Kidney epithelial cell (primary cell): ENCODE data around the gene RRP12. TPM values are rescaled to one million over a fixed set of nuclear protein-coding genes. Genes with fewer than 3 reads are reported as not detected.
"Not testable (repeated sequence)": the region's sequence is repeated elsewhere in the genome, so short reads cannot be mapped to it uniquely, and the experiment has no call there.

ENCODE experiments used
- DNase-seq: peaks from one replicate; pipeline ENCODE4 v3.0.0-alpha.2; 2010; ENCODE audit warnings: low read depth
- H3K27me3 ChIP-seq: 2 replicates; pipeline ENCODE4 v1.6.0; 2011; ENCODE audit warnings: low read length; ENCODE audit not compliant: control insufficient read depth, insufficient read depth
- H3K36me3 ChIP-seq: 2 replicates; pipeline ENCODE4 v1.5.1; 2011; ENCODE audit warnings: low read length; ENCODE audit not compliant: control insufficient read depth, insufficient read depth
- H3K4me3 ChIP-seq: 2 replicates; pipeline ENCODE4 v1.5.1; 2011; ENCODE audit warnings: low read depth, mild to moderate bottlenecking, control low read depth, low read length
- CTCF ChIP-seq: IDR thresholded peaks from 2 replicates; pipeline ENCODE4 v1.5.1; 2011; ENCODE audit warnings: mild to moderate bottlenecking, moderate library complexity, low read length, control low read depth, inconsistent platforms; ENCODE audit not compliant: insufficient read depth, poor library complexity, severe bottlenecking
- total RNA-seq: library from RNA; depleted of rRNA; stranded (reverse); fragments of >200 nt; gene quantifications from 2 replicates; pipeline ENCODE4 v1.2.3, GENCODE V29; 2015

The RRP12 gene
- total RNA-seq, 1 donor from 2014 or later: 42.6 TPM

- Histone ChIP-seq H3K27me3 (no peaks in the 10 kb centered on the region), H3K4me3 (no peak overlapping the region), H3K36me3 (no peaks in the 10 kb centered on the region)
- DNase-seq: no peak
- no peak for TF ChIP-seq CTCF
These were observed 10.3 kb upstream of the RRP12 start for GRCh38 chr10:97411406-97411805.

GRCh38 chr10:97408496-97408992, 7.4 kb upstream of the RRP12 start:
- Histone ChIP-seq H3K36me3 (no peaks in the 10 kb centered on the region), H3K27me3 (no peaks in the 10 kb centered on the region), H3K4me3 (no peak overlapping the region)
- DNase-seq: no peak
- TF ChIP-seq CTCF: no peak

- no peak for DNase-seq
These were observed 6.8 kb upstream of the RRP12 start for GRCh38 chr10:97407952-97408248.

GRCh38 chr10:97407211-97407951, 6.2 kb upstream of the RRP12 start:
- no peaks in the 10 kb centered on the region for H3K27me3 ChIP-seq
- H3K36me3 ChIP-seq: no peaks in the 10 kb centered on the region
- peak; percentile 74 for TF ChIP-seq CTCF
- no peak overlapping the region for H3K4me3 ChIP-seq
- DNase-seq: no peak

More at GRCh38 chr10:97407952-97408248, 6.8 kb upstream of the RRP12 start:
- TF ChIP-seq CTCF: no peak
- no peaks in the 10 kb centered on the region for H3K36me3 ChIP-seq
- H3K4me3 ChIP-seq: no peak overlapping the region
- no peaks in the 10 kb centered on the region for H3K27me3 ChIP-seq

GRCh38 chr10:97406483-97406882, 5.3 kb upstream of the RRP12 start:
- not testable (repeated sequence) for H3K27me3 ChIP-seq, H3K36me3 ChIP-seq, DNase-seq, H3K4me3 ChIP-seq

- H3K4me3 ChIP-seq: no peak overlapping the region
- H3K27me3 ChIP-seq: no peaks in the 10 kb centered on the region
- no peaks in the 10 kb centered on the region for H3K36me3 ChIP-seq
- no peak for DNase-seq
- TF ChIP-seq CTCF: no peak
These were observed 4.9 kb upstream of the RRP12 start for GRCh38 chr10:97406064-97406463.
